GM23248 (cell line): ENCODE results near the gene GKAP1. TPM values are rescaled to one million over a fixed set of nuclear protein-coding genes. Genes with fewer than 3 reads are reported as not detected.
"Not testable (repeated sequence)": the region's sequence is repeated elsewhere in the genome, so short reads cannot be mapped to it uniquely, and the experiment has no call there.

Source experiments
- DNase-seq: peaks from one replicate; pipeline ENCODE4 v3.0.0-alpha.2; 2015
- H2AFZ ChIP-seq: fragments of 200-600 bp; sonication (generic); 2 replicates; pipeline ENCODE4 v1.6.1; 2016; ENCODE audit warnings: antibody characterized with exemption
- H3F3A ChIP-seq: fragments of 200-600 bp; sonication (generic); 2 replicates; pipeline ENCODE4 v1.6.1; 2016; ENCODE audit warnings: mild to moderate bottlenecking, antibody characterized with exemption, mixed run types; ENCODE audit not compliant: insufficient read depth
- H3K27ac ChIP-seq: fragments of 200-600 bp; sonication (generic); 2 replicates; pipeline ENCODE4 v1.5.1; 2016; ENCODE audit warnings: mild to moderate bottlenecking
- H3K27me3 ChIP-seq: fragments of 200-600 bp; sonication (generic); replicated peaks from 2 replicates; pipeline ENCODE4 v1.6.1; 2016; ENCODE audit warnings: mild to moderate bottlenecking; ENCODE audit not compliant: insufficient read depth
- H3K36me3 ChIP-seq: fragments of 200-600 bp; sonication (generic); 2 replicates; pipeline ENCODE4 v1.6.1; 2016; ENCODE audit warnings: low read depth, mild to moderate bottlenecking
- H3K4me1 ChIP-seq: fragments of 200-600 bp; sonication (generic); 2 replicates; pipeline ENCODE4 v1.6.1; 2016; ENCODE audit warnings: mild to moderate bottlenecking; ENCODE audit not compliant: insufficient read depth
- H3K4me2 ChIP-seq: fragments of 200-600 bp; sonication (generic); one replicate; pipeline ENCODE4 v1.6.1; 2016; ENCODE audit warnings: mild to moderate bottlenecking; ENCODE audit not compliant: unreplicated experiment
- H3K4me3 ChIP-seq: fragments of 200-600 bp; sonication (generic); 2 replicates; pipeline ENCODE4 v1.5.1; 2016; ENCODE audit warnings: mild to moderate bottlenecking
- H3K79me2 ChIP-seq: fragments of 200-600 bp; sonication (generic); 2 replicates; pipeline ENCODE4 v1.6.1; 2016; ENCODE audit warnings: mild to moderate bottlenecking; ENCODE audit not compliant: insufficient read depth
- H3K9ac ChIP-seq: fragments of 200-600 bp; sonication (generic); 2 replicates; pipeline ENCODE4 v1.6.1; 2016; ENCODE audit warnings: mild to moderate bottlenecking
- H3K9me2 ChIP-seq: fragments of 200-600 bp; sonication (generic); 2 replicates; pipeline ENCODE4 v1.6.1; 2016; ENCODE audit warnings: mixed run types, mild to moderate bottlenecking, moderate library complexity; ENCODE audit not compliant: insufficient read depth
- H3K9me3 ChIP-seq: fragments of 200-600 bp; sonication (generic); one replicate; pipeline ENCODE4 v1.6.1; 2017; ENCODE audit warnings: low read depth
- H4K20me1 ChIP-seq: fragments of 200-600 bp; sonication (generic); 2 replicates; pipeline ENCODE4 v1.6.0; 2016; ENCODE audit not compliant: insufficient read depth
- EZH2 ChIP-seq: fragments of 200-600 bp; sonication (generic); IDR thresholded peaks from 2 replicates; pipeline ENCODE4 v1.6.1; 2018; ENCODE audit warnings: antibody characterized with exemption, mild to moderate bottlenecking; ENCODE audit not compliant: insufficient read depth, poor library complexity, severe bottlenecking
- EZH2phosphoT487 ChIP-seq: fragments of 200-600 bp; sonication (generic); IDR thresholded peaks from 2 replicates; pipeline ENCODE4 v1.6.1; 2018; ENCODE audit warnings: antibody characterized with exemption, moderate library complexity, mild to moderate bottlenecking, low read depth; ENCODE audit not compliant: insufficient read depth
- WGBS, 2 experiments: methylation state at CpG; one replicate each; pipeline ENCODE4 v1.1.6; 2015 to 2017; ENCODE audit warnings: low lambda C conversion rate in 2 of 2, low coverage in 1 of 2; ENCODE audit errors: missing lambda C conversion rate in 2 of 2; 5-methylcytosine and 5-hydroxymethylcytosine counted together
- in situ Hi-C: fragments of 300-500 bp; cut with MboI; formaldehyde crosslinking; loops from 2 replicates; pipeline ENCODE4 v1.15.0; 2020
- polyA plus RNA-seq: library from polyadenylated mRNA; unstranded; fragments of >200 nt; fragmentation: Nextera tagmentation; extraction: Ambion mirVana; gene quantifications from 2 replicates; pipeline ENCODE4 v1.2.1, GENCODE V29; 2016
- total RNA-seq: library from RNA; depleted of rRNA; stranded (reverse); fragments of >200 nt; shearing (Covaris generic); gene quantifications from 2 replicates; pipeline ENCODE4 v1.2.3, GENCODE V29; 2014

Gene GKAP1
- total and polyA plus RNA-seq, 2 experiments from 2014 or later, result 0.18 TPM; not detected in 1

GRCh38 chr9:83754383-83754977 lies 63.1 kb downstream of the GKAP1 start:
- Histone ChIP-seq H3F3A (no peaks in the 10 kb centered on the region), H4K20me1 (no peaks in the 10 kb centered on the region), H3K4me1 (no peaks in the 10 kb centered on the region), H3K4me3 (no peak overlapping the region), H3K9me2 (no peaks in the 10 kb centered on the region), H3K4me2 (no peak overlapping the region), H3K36me3 (no peaks in the 10 kb centered on the region), H3K9ac (no peak overlapping the region), H3K27me3 (no peaks in the 10 kb centered on the region), H3K79me2 (no peaks in the 10 kb centered on the region), H2AFZ (no peak overlapping the region), H3K9me3 (no peaks in the 10 kb centered on the region), H3K27ac (no peak overlapping the region)
- no peak for DNase-seq
- TF ChIP-seq EZH2 (no peak), EZH2phosphoT487 (no peak)
- in situ Hi-C loops, result no loop called here

GRCh38 chr9:83749706-83750105 lies 67.9 kb downstream of the GKAP1 start:
- Histone ChIP-seq H2AFZ (no peak overlapping the region), H3K27me3 (no peaks in the 10 kb centered on the region), H3K4me2 (no peak overlapping the region), H3K4me1 (no peaks in the 10 kb centered on the region), H3K36me3 (no peaks in the 10 kb centered on the region), H3K79me2 (no peaks in the 10 kb centered on the region), H3F3A (no peaks in the 10 kb centered on the region), H3K9ac (no peak overlapping the region), H3K9me3 (no peaks in the 10 kb centered on the region), H3K9me2 (no peaks in the 10 kb centered on the region), H3K4me3 (no peak overlapping the region), H4K20me1 (no peaks in the 10 kb centered on the region), H3K27ac (no peak overlapping the region)
- DNase-seq, result no peak
- in situ Hi-C loops, result no loop called here
- no peak for TF ChIP-seq EZH2
- no peak for TF ChIP-seq EZH2phosphoT487
- WGBS, 2 experiments, result 69 to 70% methylated on average over 3 of the region's 3 CpGs

- H3K9ac ChIP-seq, result no peak overlapping the region
- no peaks in the 10 kb centered on the region for H3F3A ChIP-seq
- H4K20me1 ChIP-seq, result no peaks in the 10 kb centered on the region
- no peaks in the 10 kb centered on the region for H3K79me2 ChIP-seq
- H3K4me2 ChIP-seq, result no peak overlapping the region
- no peaks in the 10 kb centered on the region for H3K4me1 ChIP-seq
- H3K9me2 ChIP-seq, result no peaks in the 10 kb centered on the region; the same call in 1 of the 2 replicates
- 20 to 32% methylated on average over 1 of the region's 1 CpG for WGBS, 2 experiments
- TF ChIP-seq EZH2 (no peak), EZH2phosphoT487 (no peak)
- in situ Hi-C loops, result no loop called here
- DNase-seq, result no peak
- H3K27ac ChIP-seq, result no peak overlapping the region
- H3K4me3 ChIP-seq, result no peak overlapping the region
- no peak overlapping the region for H2AFZ ChIP-seq
- H3K36me3 ChIP-seq, result no peaks in the 10 kb centered on the region
- H3K27me3 ChIP-seq, result no peaks in the 10 kb centered on the region
- H3K9me3 ChIP-seq, result no peaks in the 10 kb centered on the region
Observed at GRCh38 chr9:83744206-83744605, 73.4 kb downstream of the GKAP1 start.

GRCh38 chr9:83733739-83734138 lies 83.8 kb downstream of the GKAP1 start:
- TF ChIP-seq EZH2 (no peak), EZH2phosphoT487 (no peak)
- no peak overlapping the region for H3K27ac ChIP-seq
- 72 to 75% methylated on average over 4 of the region's 4 CpGs for WGBS, 2 experiments
- no peak for DNase-seq
- H4K20me1 ChIP-seq, result no peaks in the 10 kb centered on the region
- H3F3A ChIP-seq, result no peaks in the 10 kb centered on the region
- no peak overlapping the region for H2AFZ ChIP-seq
- no peak overlapping the region for H3K4me3 ChIP-seq
- H3K79me2 ChIP-seq, result no peaks in the 10 kb centered on the region
- H3K36me3 ChIP-seq, result no peaks in the 10 kb centered on the region
- H3K9me3 ChIP-seq, result no peaks in the 10 kb centered on the region
- H3K27me3 ChIP-seq, result 0 out of 2 replicates have a peak, but pooled peaks cover 4% of the 10 kb centered on the region
- H3K4me2 ChIP-seq, result no peak overlapping the region
- in situ Hi-C loops, result no loop called here
- no peak overlapping the region for H3K9ac ChIP-seq
- no peaks in the 10 kb centered on the region for H3K9me2 ChIP-seq
- H3K4me1 ChIP-seq, result no peaks in the 10 kb centered on the region

GRCh38 chr9:83728591-83729368 lies 88.8 kb downstream of the GKAP1 start:
- H3K27me3 ChIP-seq, H3K36me3 ChIP-seq, H3K9me2 ChIP-seq, H3K4me1 ChIP-seq, H3F3A ChIP-seq, H3K9me3 ChIP-seq, H2AFZ ChIP-seq, H3K9ac ChIP-seq, DNase-seq, H3K27ac ChIP-seq, in situ Hi-C loops, H4K20me1 ChIP-seq, H3K4me3 ChIP-seq, H3K4me2 ChIP-seq, H3K79me2 ChIP-seq: not testable (repeated sequence)
- WGBS, 2 experiments, result 75 to 77% methylated on average over 9 to 18 of the region's 22 CpGs
